Astrocyte of the hippocampus (primary cell): Measurements from ENCODE around the gene TBC1D14.

ENCODE experiments used
- DNase-seq: peaks from one replicate; pipeline ENCODE4 v3.0.0; 2011; ENCODE audit warnings: low read depth, low spot score

TBC1D14 gene

GRCh38 chr4:6999172-7000086 lies 89.8 kb downstream of the TBC1D14 start:
- DNase-seq: no peak

GRCh38 chr4:7000421-7001176 lies 91.0 kb downstream of the TBC1D14 start:
- DNase-seq: no peak

GRCh38 chr4:7001271-7001670 lies 91.6 kb downstream of the TBC1D14 start:
- no peak for DNase-seq

- no peak for DNase-seq
Observed at GRCh38 chr4:7002336-7002735, 92.7 kb downstream of the TBC1D14 start.

- no peak for DNase-seq
Observed at GRCh38 chr4:7003176-7003878, 93.7 kb downstream of the TBC1D14 start.

GRCh38 chr4:7003879-7004240 lies 94.2 kb downstream of the TBC1D14 start:
- DNase-seq: no peak

- peak; percentile 75 for DNase-seq
Observed at GRCh38 chr4:7004331-7004730, 94.7 kb downstream of the TBC1D14 start.

- no peak for DNase-seq
Observed at GRCh38 chr4:7005571-7005970, 95.9 kb downstream of the TBC1D14 start.

GRCh38 chr4:7006411-7006810 lies 96.8 kb downstream of the TBC1D14 start:
- peak; percentile 44 for DNase-seq

GRCh38 chr4:7007142-7007907 lies 97.7 kb downstream of the TBC1D14 start:
- no peak for DNase-seq

GRCh38 chr4:7007944-7008343 lies 98.3 kb downstream of the TBC1D14 start:
- DNase-seq: no peak

- DNase-seq: no peak
Observed at GRCh38 chr4:7009564-7009963, 99.9 kb downstream of the TBC1D14 start.

- no peak for DNase-seq
Observed at GRCh38 chr4:7013175-7013574, 103.5 kb downstream of the TBC1D14 start.

- DNase-seq: no peak
Observed at GRCh38 chr4:7014815-7015214, 105.2 kb downstream of the TBC1D14 start.

- DNase-seq: no peak
Observed at GRCh38 chr4:7015383-7016035, 105.9 kb downstream of the TBC1D14 start.

- DNase-seq: no peak
Observed at GRCh38 chr4:7016086-7016485, 106.5 kb downstream of the TBC1D14 start.

GRCh38 chr4:7016512-7016911 lies 106.9 kb downstream of the TBC1D14 start:
- no peak for DNase-seq

GRCh38 chr4:7017446-7018048 lies 107.9 kb downstream of the TBC1D14 start:
- no peak for DNase-seq

GRCh38 chr4:7018281-7018680 lies 108.7 kb downstream of the TBC1D14 start:
- DNase-seq: no peak

GRCh38 chr4:7019367-7019766 lies 109.7 kb downstream of the TBC1D14 start:
- DNase-seq: no peak

- DNase-seq: peak; percentile 23
Observed at GRCh38 chr4:7020290-7020689, 110.7 kb downstream of the TBC1D14 start.
